GM19328 (cell line): ENCODE measurements around the gene RFX5.
"Not testable (repeated sequence)": the region's sequence is repeated elsewhere in the genome, so short reads cannot be mapped to it uniquely, and the experiment has no call there.

Source experiments
- ATAC-seq: cut with Tn5 transposase; IDR thresholded peaks from one replicate; pipeline ENCODE4 v1.9.1; 2021; ENCODE audit warnings: mild to moderate bottlenecking, moderate library complexity; ENCODE audit not compliant: unreplicated experiment

RFX5 gene

GRCh38 chr1:151362308-151363155 is 15.5 kb upstream of the RFX5 start:
- no peak for ATAC-seq

- no peak for ATAC-seq
Measured at GRCh38 chr1:151361883-151362282, 14.8 kb upstream of the RFX5 start.

- no peak for ATAC-seq
Measured at GRCh38 chr1:151356696-151357095, 9.6 kb upstream of the RFX5 start.

GRCh38 chr1:151352021-151352718 is 5.1 kb upstream of the RFX5 start:
- no peak for ATAC-seq

GRCh38 chr1:151350323-151350722 is 3.3 kb upstream of the RFX5 start:
- not testable (repeated sequence) for ATAC-seq

GRCh38 chr1:151347523-151348246 is 633 bp upstream of the RFX5 start:
- no peak for ATAC-seq

- ATAC-seq: no peak
Measured at GRCh38 chr1:151346082-151346768, 827 bp downstream of the RFX5 start.

GRCh38 chr1:151344291-151344690 is 2.8 kb downstream of the RFX5 start:
- ATAC-seq: no peak

GRCh38 chr1:151343587-151343986 is 3.5 kb downstream of the RFX5 start:
- ATAC-seq: no peak

- no peak for ATAC-seq
Measured at GRCh38 chr1:151342569-151342968, 4.5 kb downstream of the RFX5 start.

GRCh38 chr1:151342021-151342420 is 5.0 kb downstream of the RFX5 start:
- no peak for ATAC-seq

GRCh38 chr1:151340870-151341754 is 5.9 kb downstream of the RFX5 start:
- no peak for ATAC-seq

GRCh38 chr1:151336556-151336955 is 10.5 kb downstream of the RFX5 start:
- ATAC-seq: no peak

- no peak for ATAC-seq
Measured at GRCh38 chr1:151334822-151335221, 12.2 kb downstream of the RFX5 start.

GRCh38 chr1:151327903-151328674 is 19.0 kb downstream of the RFX5 start:
- ATAC-seq: peak; percentile 20

GRCh38 chr1:151327223-151327902 is 19.7 kb downstream of the RFX5 start, which contains the start of gene PI4KB:
TSS of gene PI4KB (minus strand) at chr1:151327416. CDS start at chr1:151316481, 10,935 bp downstream.
- ATAC-seq: peak; percentile 78

- peak; percentile 41 for ATAC-seq
Measured at GRCh38 chr1:151326619-151327222, 20.3 kb downstream of the RFX5 start.
